ENCODE measurements around the gene ZNF350.

DNA sequence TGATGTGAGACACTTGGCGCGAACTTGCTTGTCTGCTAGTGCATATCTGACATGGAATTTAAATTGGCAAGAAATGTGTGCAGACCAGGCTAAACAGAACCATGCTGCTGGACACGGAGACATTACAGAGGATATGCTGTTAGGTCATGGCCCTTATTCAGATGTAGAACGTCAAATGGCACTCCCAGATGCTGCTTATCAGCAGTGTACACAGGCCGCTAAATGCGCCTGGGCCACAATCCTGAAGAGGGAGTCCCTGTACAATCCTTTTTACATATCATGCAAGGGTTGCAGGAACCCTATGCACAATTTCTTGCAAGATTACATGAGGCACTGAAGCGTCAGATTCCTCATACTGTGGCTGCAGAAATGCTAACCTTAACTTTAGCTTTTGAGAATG is 9.3 kb downstream of the ZNF350 start:
- no peak for TF ChIP-seq EZH2 (conservative IDR thresholded peaks at IDR 0.05; ENCODE audit: low read depth, low read length)
- TF ChIP-seq MTA3 (CRISPR knock-in tag; IDR thresholded peaks at IDR 0.05), result no peak
- no peak for TF ChIP-seq SMARCE1 (IDR thresholded peaks at IDR 0.05; ENCODE audit: borderline replicate concordance)
- TF ChIP-seq REPIN1 (CRISPR knock-in tag; IDR thresholded peaks at IDR 0.05; ENCODE audit: borderline replicate concordance, low read depth), result no peak
- no peak for TF ChIP-seq ERF (CRISPR knock-in tag; IDR thresholded peaks at IDR 0.05)
- TF ChIP-seq, protein P1, sequence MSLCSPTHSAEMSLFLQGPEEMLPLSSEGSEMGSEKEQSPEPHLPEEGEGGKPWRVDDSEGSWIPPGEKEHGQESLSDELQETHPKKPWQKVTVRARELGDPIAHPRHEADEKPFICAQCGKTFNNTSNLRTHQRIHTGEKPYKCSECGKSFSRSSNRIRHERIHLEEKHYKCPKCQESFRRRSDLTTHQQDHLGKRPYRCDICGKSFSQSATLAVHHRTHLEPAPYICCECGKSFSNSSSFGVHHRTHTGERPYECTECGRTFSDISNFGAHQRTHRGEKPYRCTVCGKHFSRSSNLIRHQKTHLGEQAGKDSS (CRISPR knock-in tag; IDR thresholded peaks at IDR 0.05; ENCODE audit: borderline replicate concordance, low read depth), result no peak
- TF ChIP-seq POLR2A (IDR thresholded peaks at IDR 0.05; ENCODE audit: insufficient read depth in 1 of 2, low read depth in 2 of 2, low read length in 2 of 2), result no peak
- TF ChIP-seq YEATS2 (CRISPR knock-in tag; IDR thresholded peaks at IDR 0.05; ENCODE audit: borderline replicate concordance), result no peak
- no peak for TF ChIP-seq ZNF564 (CRISPR knock-in tag; IDR thresholded peaks at IDR 0.05)
- TF ChIP-seq TBP (CRISPR knock-in tag; IDR thresholded peaks at IDR 0.05), result no peak
- no peak for TF ChIP-seq ZFX (CRISPR knock-in tag; IDR thresholded peaks at IDR 0.05; ENCODE audit: low read depth)
- TF ChIP-seq, protein P2, sequence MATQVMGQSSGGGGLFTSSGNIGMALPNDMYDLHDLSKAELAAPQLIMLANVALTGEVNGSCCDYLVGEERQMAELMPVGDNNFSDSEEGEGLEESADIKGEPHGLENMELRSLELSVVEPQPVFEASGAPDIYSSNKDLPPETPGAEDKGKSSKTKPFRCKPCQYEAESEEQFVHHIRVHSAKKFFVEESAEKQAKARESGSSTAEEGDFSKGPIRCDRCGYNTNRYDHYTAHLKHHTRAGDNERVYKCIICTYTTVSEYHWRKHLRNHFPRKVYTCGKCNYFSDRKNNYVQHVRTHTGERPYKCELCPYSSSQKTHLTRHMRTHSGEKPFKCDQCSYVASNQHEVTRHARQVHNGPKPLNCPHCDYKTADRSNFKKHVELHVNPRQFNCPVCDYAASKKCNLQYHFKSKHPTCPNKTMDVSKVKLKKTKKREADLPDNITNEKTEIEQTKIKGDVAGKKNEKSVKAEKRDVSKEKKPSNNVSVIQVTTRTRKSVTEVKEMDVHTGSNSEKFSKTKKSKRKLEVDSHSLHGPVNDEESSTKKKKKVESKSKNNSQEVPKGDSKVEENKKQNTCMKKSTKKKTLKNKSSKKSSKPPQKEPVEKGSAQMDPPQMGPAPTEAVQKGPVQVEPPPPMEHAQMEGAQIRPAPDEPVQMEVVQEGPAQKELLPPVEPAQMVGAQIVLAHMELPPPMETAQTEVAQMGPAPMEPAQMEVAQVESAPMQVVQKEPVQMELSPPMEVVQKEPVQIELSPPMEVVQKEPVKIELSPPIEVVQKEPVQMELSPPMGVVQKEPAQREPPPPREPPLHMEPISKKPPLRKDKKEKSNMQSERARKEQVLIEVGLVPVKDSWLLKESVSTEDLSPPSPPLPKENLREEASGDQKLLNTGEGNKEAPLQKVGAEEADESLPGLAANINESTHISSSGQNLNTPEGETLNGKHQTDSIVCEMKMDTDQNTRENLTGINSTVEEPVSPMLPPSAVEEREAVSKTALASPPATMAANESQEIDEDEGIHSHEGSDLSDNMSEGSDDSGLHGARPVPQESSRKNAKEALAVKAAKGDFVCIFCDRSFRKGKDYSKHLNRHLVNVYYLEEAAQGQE (IDR thresholded peaks at IDR 0.05; ENCODE audit: borderline replicate concordance in 1 of 2, low read depth in 1 of 2, low read length in 2 of 2), result no peak
- TF ChIP-seq, protein P3, sequence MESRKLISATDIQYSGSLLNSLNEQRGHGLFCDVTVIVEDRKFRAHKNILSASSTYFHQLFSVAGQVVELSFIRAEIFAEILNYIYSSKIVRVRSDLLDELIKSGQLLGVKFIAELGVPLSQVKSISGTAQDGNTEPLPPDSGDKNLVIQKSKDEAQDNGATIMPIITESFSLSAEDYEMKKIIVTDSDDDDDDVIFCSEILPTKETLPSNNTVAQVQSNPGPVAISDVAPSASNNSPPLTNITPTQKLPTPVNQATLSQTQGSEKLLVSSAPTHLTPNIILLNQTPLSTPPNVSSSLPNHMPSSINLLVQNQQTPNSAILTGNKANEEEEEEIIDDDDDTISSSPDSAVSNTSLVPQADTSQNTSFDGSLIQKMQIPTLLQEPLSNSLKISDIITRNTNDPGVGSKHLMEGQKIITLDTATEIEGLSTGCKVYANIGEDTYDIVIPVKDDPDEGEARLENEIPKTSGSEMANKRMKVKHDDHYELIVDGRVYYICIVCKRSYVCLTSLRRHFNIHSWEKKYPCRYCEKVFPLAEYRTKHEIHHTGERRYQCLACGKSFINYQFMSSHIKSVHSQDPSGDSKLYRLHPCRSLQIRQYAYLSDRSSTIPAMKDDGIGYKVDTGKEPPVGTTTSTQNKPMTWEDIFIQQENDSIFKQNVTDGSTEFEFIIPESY (CRISPR knock-in tag; IDR thresholded peaks at IDR 0.05), result peak; percentile 78

All from HepG2 (cell line).